T-cell (primary cell): ENCODE results near the gene YY2. TPM values are rescaled to one million over a fixed set of nuclear protein-coding genes. Genes with fewer than 3 reads are reported as not detected.

Experiments
- ATAC-seq, 4 experiments: fragments of 200-7000 bp in 3 of 4; fragments of 150-1000 bp in 1 of 4; cut with Tn5 transposase; replicated peaks in 1 of 4; 1 replicate in 3 of 4; 2 replicates in 1 of 4; pipeline ENCODE4 v1.10.0; 2021; ENCODE audit warnings: moderate library complexity in 3 of 4, mild to moderate bottlenecking in 2 of 4, moderate number of reproducible peaks in 1 of 4
- CTCF ChIA-PET, 2 donors: fragments of 300-600 bp; sonication (Branson Sonifier 250); formaldehyde crosslinking; loops; one replicate each; lab custom pipeline; 2022; ENCODE audit warnings: antibody characterized with exemption in 2 of 2; lab: Charles Lee
- POLR2A ChIA-PET, 2 donors: fragments of 300-600 bp; sonication (Branson Sonifier 250); formaldehyde crosslinking; loops; one replicate each; lab custom pipeline; 2022; ENCODE audit warnings: antibody characterized with exemption in 2 of 2; lab: Charles Lee
- DNase-seq, 35 experiments: peaks; one replicate each; pipeline versions ENCODE4 v3.0.0 to v3.0.0-alpha.2; 2013 to 2023
- H3K27ac ChIP-seq: one replicate; pipeline ENCODE4 v1.5.1; 2013; ENCODE audit warnings: low read length
- H3K27me3 ChIP-seq, 2 experiments: replicated peaks in 1 of 2; 1 replicate in 1 of 2; 2 replicates in 1 of 2; pipeline versions ENCODE4 v1.6.1 to v1.7.0; 2013; ENCODE audit warnings: low read length in 1 of 2, mixed read lengths in 1 of 2; ENCODE audit not compliant: control insufficient read depth in 2 of 2, insufficient read depth in 2 of 2; ENCODE audit errors: extremely low read depth in 1 of 2
- H3K36me3 ChIP-seq, 2 donors: 1 replicate in 1 of 2; 2 replicates in 1 of 2; pipeline versions ENCODE4 v1.6.1 to v1.7.0; 2013; ENCODE audit warnings: low read length in 1 of 2; ENCODE audit not compliant: control insufficient read depth in 2 of 2, insufficient read depth in 1 of 2; ENCODE audit errors: extremely low read depth in 1 of 2
- H3K4me1 ChIP-seq, 2 experiments: 1 replicate in 1 of 2; 2 replicates in 1 of 2; pipeline versions ENCODE4 v1.6.1 to v1.7.0; 2013; ENCODE audit warnings: low read length in 2 of 2, mixed read lengths in 1 of 2; ENCODE audit not compliant: insufficient read depth in 2 of 2, control insufficient read depth in 1 of 2; ENCODE audit errors: extremely low read depth in 1 of 2
- H3K4me3 ChIP-seq, 2 donors: 1 replicate in 1 of 2; 2 replicates in 1 of 2; pipeline versions ENCODE4 v1.5.1 to v1.7.0; 2013; ENCODE audit warnings: mild to moderate bottlenecking in 2 of 2, low read length in 1 of 2, moderate library complexity in 1 of 2; ENCODE audit not compliant: control insufficient read depth in 1 of 2; ENCODE audit errors: extremely low read depth in 1 of 2
- H3K9me3 ChIP-seq: 2 replicates; pipeline ENCODE4 v1.7.0; 2013
- H3K27ac Mint-ChIP-seq, 2 donors: one replicate each; pipeline ENCODE4 v1.8.0; 2020 to 2021; ENCODE audit warnings: mild to moderate bottlenecking in 2 of 2, mixed read lengths in 2 of 2
- H3K27me3 Mint-ChIP-seq, 2 donors: one replicate each; pipeline ENCODE4 v1.8.0; 2021 to 2022; ENCODE audit warnings: mixed read lengths in 2 of 2
- H3K36me3 Mint-ChIP-seq: one replicate; pipeline ENCODE4 v1.8.0; 2021; ENCODE audit warnings: mixed read lengths
- H3K4me1 Mint-ChIP-seq, 3 donors: one replicate each; pipeline ENCODE4 v1.8.0; 2020 to 2022; ENCODE audit warnings: mixed read lengths in 3 of 3, mild to moderate bottlenecking in 1 of 3
- H3K4me3 Mint-ChIP-seq, 3 donors: one replicate each; pipeline ENCODE4 v1.8.0; 2020 to 2022; ENCODE audit warnings: mild to moderate bottlenecking in 3 of 3, mixed read lengths in 3 of 3, moderate library complexity in 3 of 3
- H3K9me3 Mint-ChIP-seq, 3 donors: one replicate each; pipeline ENCODE4 v1.8.0; 2020 to 2022; ENCODE audit warnings: mixed read lengths in 3 of 3
- WGBS: methylation state at CpG from one replicate; pipeline ENCODE4 v1.1.5; 2013; ENCODE audit warnings: missing lambda C conversion rate; ENCODE audit not compliant: insufficient coverage; 5-methylcytosine and 5-hydroxymethylcytosine counted together
- total RNA-seq, 35 experiments: library from RNA in 6 of 35; stranded (reverse) in 6 of 35; fragments of 120-200 nt in 1 of 35; gene quantifications; one replicate each; pipeline versions ENCODE4 v1.2.1 to v1.2.4 and lab custom pipeline; 2013 to 2026

Gene YY2
- total RNA-seq, 5 donors from 2014 or later (not counting 1 experiment from before 2014, with no cell fraction given): 0.61 to 2.4 (median 1.3) TPM

GRCh38 chrX:21881881-21882574 lies 26.2 kb downstream of the YY2 start:
- POLR2A ChIA-PET: no interaction called here
- Mint-ChIP-seq H3K4me1 (no peaks in the 10 kb centered on the region), H3K27me3 (peaks cover 0 to 4% of the 10 kb centered on the region in 2 donors), H3K4me3 (no peak overlapping the region), H3K36me3 (peaks cover 22% of the 10 kb centered on the region), H3K27ac (no peak overlapping the region), H3K9me3 (no peaks in the 10 kb centered on the region)
- Histone ChIP-seq H3K27me3 (no peaks in the 10 kb centered on the region), H3K27ac (no peak overlapping the region), H3K9me3 (no peaks in the 10 kb centered on the region), H3K4me1 (no peaks in the 10 kb centered on the region), H3K4me3 (no peak overlapping the region), H3K36me3 (peaks cover 2 to 6% of the 10 kb centered on the region in 2 donors)
- DNase-seq: no peak
- no CpG with 5 or more reads among the region's 3 CpGs for WGBS
- no peak for ATAC-seq
- CTCF ChIA-PET: no interaction called here

DNA sequence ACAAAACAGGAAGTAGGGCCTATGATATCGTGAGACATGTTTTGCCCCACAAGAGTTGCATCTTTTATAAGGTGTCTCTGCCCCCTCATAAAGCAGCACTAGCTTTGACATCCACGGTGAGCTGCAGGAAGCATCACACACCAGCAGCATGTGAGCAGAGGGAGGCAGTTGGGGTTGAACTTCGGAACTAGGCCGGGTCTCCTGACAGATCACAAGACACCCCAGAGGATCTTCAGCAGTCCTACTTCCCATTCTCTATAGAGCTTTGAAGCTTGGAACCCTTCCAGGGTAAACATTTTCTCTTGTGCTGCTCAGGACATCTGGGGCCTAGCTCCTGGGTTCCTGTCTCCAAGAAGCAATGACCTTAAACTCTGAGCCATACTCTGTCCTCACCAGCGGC lies 27.5 kb downstream of the YY2 start:
- Mint-ChIP-seq H3K4me1 (no peaks in the 10 kb centered on the region), H3K9me3 (no peaks in the 10 kb centered on the region), H3K4me3 (no peak overlapping the region), H3K27me3 (peaks cover 0 to 4% of the 10 kb centered on the region in 2 donors), H3K36me3 (peaks cover 24% of the 10 kb centered on the region), H3K27ac (no peak overlapping the region)
- Histone ChIP-seq H3K4me1 (no peaks in the 10 kb centered on the region), H3K27me3 (no peaks in the 10 kb centered on the region), H3K36me3 (peaks cover 2 to 6% of the 10 kb centered on the region in 2 donors), H3K27ac (no peak overlapping the region), H3K9me3 (no peaks in the 10 kb centered on the region), H3K4me3 (no peak overlapping the region)
- WGBS: no CpG with 5 or more reads among the region's 5 CpGs
- ChIA-PET POLR2A (interaction anchor here in 1 of 2 donors (0.5 to 0.8 kb wide), 2 partner anchors 12 to 20 kb away, joined by 3 read pairs; no protein-coding TSS in a partner anchor), CTCF (no interaction called here)
- DNase-seq (peak in 1 of 35 experiments; percentile 21), ATAC-seq (no peak)

- Mint-ChIP-seq H3K4me1 (no peaks in the 10 kb centered on the region), H3K36me3 (peaks cover 8% of the 10 kb centered on the region), H3K27me3 (peaks cover 0 to 4% of the 10 kb centered on the region in 2 donors), H3K4me3 (no peak overlapping the region), H3K9me3 (no peaks in the 10 kb centered on the region), H3K27ac (no peak overlapping the region)
- Histone ChIP-seq H3K9me3 (no peaks in the 10 kb centered on the region), H3K36me3 (peaks cover 2 to 6% of the 10 kb centered on the region in 2 donors), H3K27ac (no peak overlapping the region), H3K4me3 (no peak overlapping the region), H3K27me3 (no peaks in the 10 kb centered on the region), H3K4me1 (no peaks in the 10 kb centered on the region)
- WGBS: no CpG with 5 or more reads among the region's 1 CpG
- DNase-seq (no peak), ATAC-seq (no peak)
- ChIA-PET CTCF (interaction anchor here in 1 of 2 donors (0.7 kb wide), 1 partner anchor 812 kb away, joined by 3 read pairs; no protein-coding TSS in a partner anchor), POLR2A (no interaction called here)
Measured at GRCh38 chrX:21885568-21885967, 29.8 kb downstream of the YY2 start.

DNA sequence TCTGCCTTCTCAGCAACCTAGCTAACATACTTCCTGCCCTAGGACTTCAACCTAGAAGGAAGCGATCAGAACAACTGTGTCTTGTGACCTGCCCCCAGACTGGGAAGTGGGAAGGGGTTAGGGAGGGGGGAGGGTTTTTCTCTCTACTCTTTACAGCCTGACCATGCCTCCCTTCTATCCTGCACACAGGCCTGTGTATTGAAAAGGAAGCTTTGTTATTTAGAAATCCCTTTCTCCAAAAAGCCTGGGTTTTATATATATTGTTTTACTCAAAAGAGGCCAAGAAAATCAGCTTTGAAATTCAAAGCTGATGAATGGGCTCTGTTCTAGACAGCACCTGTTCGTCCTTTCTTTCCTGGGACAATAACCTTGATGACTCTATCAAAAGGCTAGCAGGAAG lies 49.5 kb downstream of the YY2 start:
- ChIA-PET POLR2A (interaction anchor here in 1 of 2 donors (0.6 kb wide), 1 partner anchor 48 kb away, joined by 6 read pairs; no protein-coding TSS in a partner anchor), CTCF (no interaction called here)
- H3K9me3 ChIP-seq: no peaks in the 10 kb centered on the region
- Mint-ChIP-seq H3K27me3 (peaks cover 0 to 5% of the 10 kb centered on the region in 2 donors), H3K36me3 (peaks cover 7% of the 10 kb centered on the region), H3K4me3 (no peak overlapping the region), H3K27ac (no peak overlapping the region), H3K4me1 (no peaks in the 10 kb centered on the region), H3K9me3 (no peaks in the 10 kb centered on the region)
- no peaks in the 10 kb centered on the region for H3K36me3 ChIP-seq
- H3K4me1 ChIP-seq: no peaks in the 10 kb centered on the region
- H3K27ac ChIP-seq: no peak overlapping the region
- no peaks in the 10 kb centered on the region for H3K27me3 ChIP-seq
- no CpG with 5 or more reads among the region's 2 CpGs for WGBS
- no peak overlapping the region for H3K4me3 ChIP-seq
- DNase-seq (no peak), ATAC-seq (no peak)

- Mint-ChIP-seq H3K27me3 (peaks cover 0 to 4% of the 10 kb centered on the region in 2 donors), H3K27ac (no peak overlapping the region), H3K4me1 (no peaks in the 10 kb centered on the region), H3K36me3 (peaks cover 7% of the 10 kb centered on the region), H3K9me3 (no peaks in the 10 kb centered on the region), H3K4me3 (no peak overlapping the region)
- H3K36me3 ChIP-seq: no peaks in the 10 kb centered on the region
- H3K4me1 ChIP-seq: no peaks in the 10 kb centered on the region
- ChIA-PET POLR2A (no interaction called here), CTCF (no interaction called here)
- no peaks in the 10 kb centered on the region for H3K9me3 ChIP-seq
- no peak overlapping the region for H3K4me3 ChIP-seq
- no peak overlapping the region for H3K27ac ChIP-seq
- ATAC-seq (no peak), DNase-seq (no peak)
- WGBS: no CpG with 5 or more reads among the region's 3 CpGs
- no peaks in the 10 kb centered on the region for H3K27me3 ChIP-seq
Measured at GRCh38 chrX:21905953-21906352, 50.2 kb downstream of the YY2 start.

GRCh38 chrX:21907260-21907659 lies 51.5 kb downstream of the YY2 start:
- Histone ChIP-seq H3K4me3 (no peak overlapping the region), H3K27ac (no peak overlapping the region), H3K27me3 (no peaks in the 10 kb centered on the region), H3K9me3 (no peaks in the 10 kb centered on the region), H3K4me1 (no peaks in the 10 kb centered on the region), H3K36me3 (no peaks in the 10 kb centered on the region)
- ChIA-PET CTCF (no interaction called here), POLR2A (interaction anchor here in 1 of 2 donors (0.7 kb wide), 1 partner anchor 1787 kb away, joined by 7 read pairs; no protein-coding TSS in a partner anchor)
- ATAC-seq (no peak), DNase-seq (no peak)
- no peak overlapping the region for H3K27ac Mint-ChIP-seq
- no peak overlapping the region for H3K4me3 Mint-ChIP-seq
- no peaks in the 10 kb centered on the region for H3K4me1 Mint-ChIP-seq
- no CpG with 5 or more reads among the region's 1 CpG for whole genome bisulfite sequencing
- H3K27me3 Mint-ChIP-seq: peaks cover 0 to 4% of the 10 kb centered on the region in 2 donors
- H3K36me3 Mint-ChIP-seq: peaks cover 11% of the 10 kb centered on the region
- H3K9me3 Mint-ChIP-seq: no peaks in the 10 kb centered on the region
